Duodenal mucosa (tissue), 2 donors: Measurements from ENCODE around the gene MAN1B1.

Experiments
- H3K27ac ChIP-seq: one replicate; pipeline ENCODE4 v1.7.0; 2013; ENCODE audit warnings: low read depth, low read length
- H3K27me3 ChIP-seq, 2 donors: one replicate each; pipeline ENCODE4 v1.7.0; 2013; ENCODE audit warnings: low read length in 2 of 2, control low read depth in 1 of 2; ENCODE audit not compliant: insufficient read depth in 2 of 2, control insufficient read depth in 1 of 2
- H3K36me3 ChIP-seq, 2 donors: one replicate each; pipeline ENCODE4 v1.7.0; 2013; ENCODE audit warnings: low read length in 2 of 2, control low read depth in 1 of 2; ENCODE audit not compliant: insufficient read depth in 2 of 2, control insufficient read depth in 1 of 2
- H3K4me1 ChIP-seq, 2 donors: one replicate each; pipeline ENCODE4 v1.7.0; 2013; ENCODE audit warnings: low read length in 2 of 2, control low read depth in 1 of 2; ENCODE audit not compliant: insufficient read depth in 2 of 2, control insufficient read depth in 1 of 2
- H3K4me3 ChIP-seq, 2 donors: one replicate each; pipeline ENCODE4 v1.7.0; 2013; ENCODE audit warnings: low read length in 2 of 2, low read depth in 1 of 2
- H3K9ac ChIP-seq, 2 donors: one replicate each; pipeline ENCODE4 v1.7.0; 2013; ENCODE audit warnings: low read length in 2 of 2, low read depth in 1 of 2
- H3K9me3 ChIP-seq, 2 donors: one replicate each; pipeline ENCODE4 v1.7.0; 2013; ENCODE audit warnings: low read length in 2 of 2, control low read depth in 1 of 2; ENCODE audit not compliant: control insufficient read depth in 1 of 2

Gene MAN1B1

DNA sequence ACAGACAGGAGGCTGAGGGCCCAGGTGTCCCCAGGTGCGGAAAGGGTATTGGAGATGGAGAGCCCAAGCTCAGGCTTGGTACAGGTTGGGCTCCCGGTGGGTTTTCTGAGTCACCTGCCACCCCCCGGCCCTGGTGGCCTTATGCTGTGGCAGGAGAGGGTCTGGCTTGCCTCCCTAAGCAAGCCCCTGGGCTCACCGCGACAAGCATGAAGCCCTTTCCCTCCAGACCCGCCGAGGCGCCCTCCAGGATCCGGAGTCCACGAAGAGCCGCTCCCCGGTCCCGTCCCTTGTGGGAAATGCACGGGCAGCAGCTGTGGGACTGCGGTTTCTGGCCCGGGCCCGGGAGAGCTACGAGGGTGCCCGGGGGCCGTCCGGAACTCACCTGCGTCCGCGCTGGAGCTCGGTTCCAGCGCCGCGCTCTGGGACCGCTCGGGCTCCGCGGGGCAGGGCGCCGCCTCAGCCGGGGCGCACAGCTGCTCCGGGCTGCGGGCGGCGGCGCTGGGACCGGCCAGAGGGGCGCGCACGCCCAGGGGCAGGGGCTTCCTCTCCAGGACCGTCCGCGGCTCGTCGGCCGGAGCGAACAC lies 17.2 kb upstream of the MAN1B1 start:
- peak overlapping the region; percentile 50 to 62 for H3K4me3 ChIP-seq

DNA sequence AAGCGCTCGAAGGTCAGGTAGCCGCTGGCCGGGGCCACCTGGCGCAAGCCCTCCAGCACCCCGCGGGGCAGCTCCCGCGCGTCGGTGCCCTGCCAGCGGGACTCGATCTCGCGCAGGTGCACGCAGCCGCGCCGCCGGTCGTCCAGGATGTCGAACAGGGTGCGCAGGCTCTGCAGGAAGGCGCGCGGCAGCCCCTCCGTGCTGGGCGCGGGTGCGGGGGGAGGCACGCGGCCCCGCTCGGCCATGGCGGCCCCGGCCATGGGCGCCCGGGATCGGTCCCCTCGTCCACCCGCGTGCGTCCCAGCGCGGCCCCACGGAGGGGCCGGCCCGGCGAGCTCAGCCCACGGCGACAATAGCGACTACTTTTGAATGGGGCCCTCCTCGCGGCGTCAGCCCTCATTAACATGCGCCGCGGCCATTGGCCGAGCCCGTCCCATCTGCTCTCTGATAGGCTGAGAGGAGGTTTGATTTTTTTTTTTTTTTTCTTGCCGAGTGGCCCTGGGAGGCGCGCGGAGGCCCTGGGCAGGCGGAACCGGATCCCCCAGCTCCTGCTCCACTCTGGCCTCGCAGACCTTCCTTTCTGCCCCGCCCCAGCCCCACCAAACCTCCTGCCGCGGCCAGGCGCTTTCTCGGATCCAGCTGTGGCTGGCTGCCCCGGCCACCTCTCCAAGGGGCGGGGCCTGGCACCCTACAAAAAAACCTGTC lies 16.4 kb upstream of the MAN1B1 start, which contains the start of gene SAPCD2:
Gene SAPCD2 (minus strand): TSS at position 357 of the 705 bp plus-strand sequence. CDS start 97 bp downstream, at position 260.
- peak within 1 kb of the TSS; percentile 62 for H3K4me3 ChIP-seq
- no peaks in the 10 kb centered on the region for H3K9me3 ChIP-seq
- peaks cover 0 to 3% of the 10 kb centered on the region in 2 donors for H3K36me3 ChIP-seq
- H3K9ac ChIP-seq = peak within 1 kb of the TSS; percentile 49 to 54
- H3K27me3 ChIP-seq = no peaks in the 10 kb centered on the region
- H3K4me1 ChIP-seq = peaks cover 33 to 48% of the 10 kb centered on the region in 2 donors
- H3K27ac ChIP-seq = no peak within 1 kb of the TSS

More for the DNA sequence above, 17.2 kb upstream of the MAN1B1 start:
- Histone ChIP-seq H3K36me3 (peaks cover 0 to 5% of the 10 kb centered on the region in 2 donors), H3K4me1 (peaks cover 33 to 42% of the 10 kb centered on the region in 2 donors), H3K9me3 (no peaks in the 10 kb centered on the region), H3K27me3 (no peaks in the 10 kb centered on the region), H3K27ac (no peak overlapping the region), H3K9ac (peak overlapping the region in 1 of 2 donors; percentile 39)

DNA sequence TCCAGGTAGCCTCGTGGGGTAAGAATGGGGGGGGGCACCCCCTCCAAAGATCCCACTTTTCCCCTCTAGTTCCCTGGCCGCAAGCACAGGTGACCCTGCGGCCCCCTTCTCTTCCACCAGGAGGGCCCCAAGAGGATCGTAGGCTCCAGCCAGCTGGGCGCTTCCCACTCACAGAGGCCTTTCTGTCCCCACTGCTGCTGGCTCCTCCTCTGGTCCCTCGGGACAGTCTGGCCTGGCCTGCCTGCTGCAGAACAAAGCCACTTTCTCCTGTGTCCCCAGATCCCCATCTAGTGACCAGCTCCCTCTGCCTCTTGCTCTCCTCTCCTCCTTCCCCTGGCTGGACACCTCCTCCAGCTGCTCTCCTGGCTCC lies 15.9 kb upstream of the MAN1B1 start:
- no peaks in the 10 kb centered on the region for H3K9me3 ChIP-seq
- peaks cover 33 to 48% of the 10 kb centered on the region in 2 donors for H3K4me1 ChIP-seq
- no peaks in the 10 kb centered on the region for H3K36me3 ChIP-seq
- no peak overlapping the region for H3K27ac ChIP-seq
- H3K27me3 ChIP-seq = no peaks in the 10 kb centered on the region
- H3K4me3 ChIP-seq = peak overlapping the region; percentile 50 to 62
- peak overlapping the region; percentile 49 to 54 for H3K9ac ChIP-seq

DNA sequence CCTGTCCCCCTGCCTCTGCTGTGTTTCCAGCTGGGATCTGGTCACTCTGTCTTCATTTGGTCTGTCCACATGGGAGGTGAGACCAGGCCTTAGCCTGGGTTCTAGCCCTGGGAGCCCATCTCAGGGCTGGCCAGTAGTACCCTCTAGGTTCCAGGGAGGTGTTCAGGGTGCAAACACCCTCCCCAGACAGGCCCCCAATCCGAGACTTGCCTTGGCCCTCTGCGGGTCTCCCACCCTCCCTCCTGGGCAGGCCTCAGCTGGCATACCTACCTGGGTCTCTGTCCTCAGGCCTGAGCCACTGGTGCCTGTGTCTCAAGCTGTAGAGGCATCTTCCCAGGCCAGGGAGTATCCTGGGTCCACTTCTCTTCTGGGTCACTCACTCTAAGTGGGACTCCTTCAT lies 15.5 kb upstream of the MAN1B1 start:
- H3K9me3 ChIP-seq = no peaks in the 10 kb centered on the region
- H3K36me3 ChIP-seq = no peaks in the 10 kb centered on the region
- no peak overlapping the region for H3K27ac ChIP-seq
- H3K4me1 ChIP-seq = peaks cover 33 to 48% of the 10 kb centered on the region in 2 donors
- H3K27me3 ChIP-seq = no peaks in the 10 kb centered on the region
- H3K9ac ChIP-seq = peak overlapping the region; percentile 49 to 54
- peak overlapping the region; percentile 50 to 62 for H3K4me3 ChIP-seq

DNA sequence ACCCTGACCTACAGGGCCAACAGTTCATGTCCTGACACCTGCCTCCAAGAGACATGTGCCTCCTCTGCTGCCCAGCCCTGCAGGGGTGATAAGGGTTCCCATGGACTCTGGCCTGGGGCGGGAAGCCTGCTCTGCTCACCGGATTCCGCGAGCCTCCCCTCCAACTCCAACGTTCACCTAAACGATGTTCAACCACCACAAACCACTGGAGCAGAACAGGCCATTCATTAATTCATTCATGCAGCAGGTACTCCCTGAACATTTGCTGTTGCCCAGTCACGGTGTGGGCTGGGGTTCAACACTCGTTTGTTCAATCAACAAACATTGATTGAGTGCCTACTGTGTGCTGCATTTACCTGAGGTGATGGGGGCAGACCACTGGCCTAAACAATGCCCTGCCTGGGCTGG lies 12.8 kb upstream of the MAN1B1 start:
- H3K4me3 ChIP-seq = peak overlapping the region in 1 of 2 donors; percentile 11
- no peaks in the 10 kb centered on the region for H3K9me3 ChIP-seq
- H3K36me3 ChIP-seq = no peaks in the 10 kb centered on the region
- peaks cover 33 to 50% of the 10 kb centered on the region in 2 donors for H3K4me1 ChIP-seq
- no peaks in the 10 kb centered on the region for H3K27me3 ChIP-seq
- H3K9ac ChIP-seq = no peak overlapping the region
- no peak overlapping the region for H3K27ac ChIP-seq

DNA sequence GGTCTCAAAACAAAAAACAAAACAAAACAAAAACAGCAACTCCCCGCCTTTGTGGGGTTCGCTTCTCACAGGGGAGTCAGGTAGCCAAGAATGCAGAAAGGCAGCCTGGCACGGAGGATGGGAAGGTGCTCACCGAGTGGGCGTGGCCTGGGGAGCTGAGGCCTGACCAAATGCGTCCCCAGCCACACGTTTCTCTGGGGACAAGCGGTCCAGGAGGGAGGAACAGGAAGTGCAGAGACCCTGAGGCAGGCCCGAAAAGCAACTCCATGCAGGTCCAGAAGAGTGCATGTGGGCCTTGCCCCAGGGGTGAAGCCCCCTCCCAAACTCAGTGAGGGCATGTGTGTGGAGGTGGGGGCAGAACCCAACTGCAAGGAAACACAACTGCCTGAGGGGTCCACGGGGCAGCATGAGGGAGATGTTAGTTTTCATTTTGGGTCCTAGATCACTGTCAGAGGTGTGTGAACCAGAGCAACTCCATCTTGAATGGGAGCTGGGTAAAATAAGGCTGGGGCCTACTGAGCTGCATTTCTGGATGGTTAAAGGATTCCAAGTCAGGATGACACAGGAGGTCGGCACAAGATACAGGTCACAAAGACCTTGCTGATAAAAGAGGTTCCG lies 12.0 kb upstream of the MAN1B1 start:
- Histone ChIP-seq H3K27ac (no peak overlapping the region), H3K36me3 (peaks cover 0 to 4% of the 10 kb centered on the region in 2 donors), H3K9ac (no peak overlapping the region), H3K4me1 (peaks cover 27 to 48% of the 10 kb centered on the region in 2 donors), H3K4me3 (no peak overlapping the region), H3K27me3 (no peaks in the 10 kb centered on the region), H3K9me3 (no peaks in the 10 kb centered on the region)

DNA sequence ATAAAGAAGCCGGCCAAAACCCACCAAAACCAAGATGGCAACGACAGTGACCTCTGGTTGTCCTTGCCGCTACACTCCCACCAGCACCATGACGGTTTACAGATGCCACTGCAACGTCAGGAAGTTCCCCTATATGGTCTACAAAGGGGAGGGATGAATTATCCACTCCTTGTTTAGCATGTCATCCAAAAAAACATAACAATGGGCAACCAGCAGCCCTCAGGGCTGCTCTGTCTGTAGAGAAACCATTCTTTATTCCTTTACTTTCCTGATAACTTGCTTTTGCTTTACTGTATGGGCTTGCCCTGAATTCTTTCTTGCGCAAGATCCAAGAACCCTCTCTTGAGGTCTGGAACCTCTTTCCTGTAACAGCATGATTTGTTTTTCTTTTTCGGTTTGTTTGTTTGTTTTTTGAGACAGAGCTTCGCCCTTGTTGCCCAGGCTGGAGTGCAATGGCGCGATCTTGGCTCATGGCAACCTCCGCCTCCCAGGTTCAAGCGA lies 11.5 kb upstream of the MAN1B1 start:
- no peak overlapping the region for H3K9ac ChIP-seq
- no peak overlapping the region for H3K27ac ChIP-seq
- H3K27me3 ChIP-seq = no peaks in the 10 kb centered on the region
- H3K4me1 ChIP-seq = peaks cover 27 to 48% of the 10 kb centered on the region in 2 donors
- no peaks in the 10 kb centered on the region for H3K9me3 ChIP-seq
- H3K36me3 ChIP-seq = peaks cover 0 to 4% of the 10 kb centered on the region in 2 donors
- H3K4me3 ChIP-seq = no peak overlapping the region

DNA sequence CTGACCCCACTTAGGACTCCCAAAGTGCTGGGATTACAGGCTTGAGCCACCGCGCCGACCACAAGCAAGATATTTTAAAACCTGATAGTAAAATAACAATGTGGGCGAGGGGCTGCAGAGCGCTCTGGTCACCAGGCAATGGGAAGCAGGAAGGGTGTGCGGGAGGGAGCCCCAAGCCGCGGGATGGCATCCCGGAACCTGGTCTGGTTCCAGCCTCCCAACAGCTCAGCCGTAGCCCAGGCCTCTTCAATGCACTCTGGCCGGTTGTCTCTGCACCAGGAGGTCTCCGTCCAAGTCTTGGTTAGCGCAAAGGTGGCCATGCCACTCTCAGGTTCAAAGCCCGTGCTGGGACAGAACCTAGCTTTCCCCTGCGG lies 10.2 kb upstream of the MAN1B1 start:
- Histone ChIP-seq H3K27ac (peak overlapping the region; percentile 27), H3K4me3 (peak overlapping the region; percentile 41 to 51), H3K27me3 (no peaks in the 10 kb centered on the region), H3K9me3 (no peaks in the 10 kb centered on the region), H3K4me1 (peaks cover 21 to 40% of the 10 kb centered on the region in 2 donors), H3K36me3 (peaks cover 3 to 5% of the 10 kb centered on the region in 2 donors), H3K9ac (peak overlapping the region in 1 of 2 donors; percentile 32)

DNA sequence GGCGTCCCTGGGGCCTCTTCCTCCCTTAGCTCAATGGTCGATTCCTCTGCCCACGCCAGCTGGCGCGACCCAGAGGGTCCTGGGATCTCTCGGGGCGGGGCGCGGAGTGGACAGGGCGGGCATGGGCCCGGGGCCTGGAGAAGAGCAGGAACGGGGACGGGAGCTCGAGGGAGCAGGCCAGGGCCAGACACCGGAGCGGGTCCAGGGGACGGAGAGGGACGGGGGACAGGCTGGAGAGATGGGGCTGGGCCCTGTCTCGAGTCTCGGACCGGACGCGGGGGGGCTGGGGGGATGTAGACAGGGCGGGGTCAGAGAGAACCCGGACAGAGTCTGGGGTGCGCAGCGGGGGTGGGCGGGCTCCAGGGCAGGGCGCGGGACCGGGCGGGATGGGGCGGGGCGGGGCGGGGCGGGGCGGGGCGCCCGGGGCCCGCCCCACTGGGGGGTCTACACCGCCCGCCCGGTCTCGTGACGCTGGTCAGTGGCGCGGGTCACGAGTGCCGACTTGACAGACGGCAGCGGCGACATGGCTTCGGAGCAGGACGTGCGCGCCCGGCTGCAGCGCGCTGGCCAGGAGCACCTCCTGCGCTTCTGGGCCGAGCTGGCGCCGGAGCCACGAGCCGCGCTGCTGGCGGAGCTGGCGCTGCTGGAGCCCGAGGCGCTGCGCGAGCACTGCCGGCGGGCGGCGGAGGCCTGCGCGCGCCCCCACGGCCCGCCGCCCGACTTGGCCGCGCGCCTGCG lies 9.6 kb upstream of the MAN1B1 start, which contains the start of gene UAP1L1:
Gene UAP1L1 (plus strand): TSS at position 508 of the 738 bp plus-strand sequence. CDS start 16 bp downstream, at position 524.
- H3K4me3 ChIP-seq = peak within 1 kb of the TSS; percentile 62 to 71
- H3K27ac ChIP-seq = peak within 1 kb of the TSS; percentile 27
- no peaks in the 10 kb centered on the region for H3K9me3 ChIP-seq
- H3K9ac ChIP-seq = peak within 1 kb of the TSS; percentile 32 to 38
- H3K36me3 ChIP-seq = peaks cover 5 to 9% of the 10 kb centered on the region in 2 donors
- H3K4me1 ChIP-seq = peaks cover 21 to 40% of the 10 kb centered on the region in 2 donors
- H3K27me3 ChIP-seq = no peaks in the 10 kb centered on the region
